ENCODE data around the gene PHLDA1.
"Not testable (repeated sequence)": the region's sequence is repeated elsewhere in the genome, so short reads cannot be mapped to it uniquely, and the experiment has no call there.

PHLDA1 gene

GRCh38 chr12:75983851-75984250 is 47.7 kb downstream of the PHLDA1 start:
- not testable (repeated sequence) for H2AFZ ChIP-seq (ENCODE audit: low read depth, low read length); H3K9me3 ChIP-seq (ENCODE audit: low read length); H3K4me3 ChIP-seq (ENCODE audit: low read length); H3K36me3 ChIP-seq (ENCODE audit: insufficient read depth, low read length); H3K27me3 ChIP-seq (ENCODE audit: insufficient read depth, low read length)
- H3K4me1 ChIP-seq (ENCODE audit: insufficient read depth, low read length) = peaks cover 19% of the 10 kb centered on the region

GRCh38 chr12:75982979-75983660 is 48.5 kb downstream of the PHLDA1 start:
- Histone ChIP-seq H3K4me1 (ENCODE audit: insufficient read depth, low read length) (peaks cover 27% of the 10 kb centered on the region), H2AFZ (ENCODE audit: low read depth, low read length) (no peak overlapping the region), H3K36me3 (ENCODE audit: insufficient read depth, low read length) (no peaks in the 10 kb centered on the region), H3K4me3 (ENCODE audit: low read length) (no peak overlapping the region), H3K27me3 (ENCODE audit: insufficient read depth, low read length) (no peaks in the 10 kb centered on the region), H3K9me3 (ENCODE audit: low read length) (no peaks in the 10 kb centered on the region)

DNA sequence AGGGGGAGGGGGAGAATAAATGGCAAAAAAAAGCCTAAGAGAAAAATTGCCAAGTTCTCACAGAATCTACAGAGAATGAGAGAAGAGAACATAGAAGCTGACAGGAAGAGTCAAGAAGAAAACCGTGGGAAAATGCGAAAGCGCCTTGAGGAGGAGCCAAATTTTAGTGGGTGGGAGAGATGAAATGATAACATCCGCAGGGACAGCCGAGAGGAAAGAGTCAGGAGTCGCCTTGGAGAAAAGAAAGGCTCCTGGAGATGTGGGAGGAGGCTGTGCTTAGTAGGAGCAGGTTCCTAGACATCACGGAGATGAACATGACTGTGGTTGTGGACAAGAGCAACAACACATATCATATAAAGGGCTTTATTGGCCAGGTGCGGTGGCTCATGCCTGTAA is 49.4 kb downstream of the PHLDA1 start:
- H3K9me3 ChIP-seq (ENCODE audit: low read length) = no peaks in the 10 kb centered on the region
- no peak overlapping the region for H3K4me3 ChIP-seq (ENCODE audit: low read length)
- H3K4me1 ChIP-seq (ENCODE audit: insufficient read depth, low read length) = peaks cover 34% of the 10 kb centered on the region
- no peaks in the 10 kb centered on the region for H3K36me3 ChIP-seq (ENCODE audit: insufficient read depth, low read length)
- no peaks in the 10 kb centered on the region for H3K27me3 ChIP-seq (ENCODE audit: insufficient read depth, low read length)
- H2AFZ ChIP-seq (ENCODE audit: low read depth, low read length) = no peak overlapping the region

DNA sequence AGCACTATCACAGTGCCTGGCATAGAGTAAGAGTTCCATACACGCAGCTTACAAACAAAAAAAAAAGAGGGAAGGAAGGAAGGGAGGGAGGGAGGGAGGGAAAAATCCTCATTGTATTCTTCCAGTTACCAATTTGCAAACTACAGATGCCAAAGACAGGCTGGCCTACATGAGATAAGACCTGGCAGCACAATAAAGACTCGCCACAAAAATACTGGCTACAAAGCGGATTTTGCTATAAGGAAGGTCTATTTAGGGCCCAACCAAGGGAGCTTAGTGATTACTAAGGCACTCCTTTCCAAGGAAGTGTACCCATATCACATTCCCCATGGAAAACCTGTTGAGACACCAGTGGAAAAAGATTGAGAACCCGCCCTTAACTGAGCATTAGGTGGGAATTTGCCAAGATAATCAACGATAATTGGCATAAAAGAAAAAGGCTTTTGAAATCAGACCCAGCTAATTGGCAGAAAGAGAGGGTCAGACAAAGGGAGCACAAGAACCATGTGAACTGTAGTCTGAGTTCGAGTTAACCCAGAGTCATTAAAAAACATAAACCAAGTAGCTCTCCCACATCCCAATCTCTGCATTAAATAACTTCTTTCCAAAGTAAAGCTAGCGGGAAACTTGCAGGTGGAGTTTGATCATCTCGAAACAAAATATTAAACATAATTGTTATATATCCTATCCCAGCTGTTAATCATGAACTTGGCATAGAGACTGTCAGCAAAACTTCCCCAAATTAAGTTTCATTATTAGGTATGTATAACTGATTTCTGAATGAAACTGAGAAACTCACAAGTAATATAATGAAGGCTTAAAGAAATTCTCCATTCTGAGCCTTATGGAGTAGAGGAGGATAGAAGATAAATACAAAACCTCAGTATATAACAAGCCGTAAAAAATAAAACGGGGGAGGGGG is 50.1 kb downstream of the PHLDA1 start:
- Histone ChIP-seq H3K4me3 (ENCODE audit: low read length) (no peak overlapping the region), H3K36me3 (ENCODE audit: insufficient read depth, low read length) (no peaks in the 10 kb centered on the region), H3K9me3 (ENCODE audit: low read length) (no peaks in the 10 kb centered on the region), H3K27me3 (ENCODE audit: insufficient read depth, low read length) (no peaks in the 10 kb centered on the region), H2AFZ (ENCODE audit: low read depth, low read length) (no peak overlapping the region), H3K4me1 (ENCODE audit: insufficient read depth, low read length) (peaks cover 37% of the 10 kb centered on the region)

- Histone ChIP-seq H3K4me3 (ENCODE audit: low read length) (no peak overlapping the region), H3K4me1 (ENCODE audit: insufficient read depth, low read length) (peaks cover 45% of the 10 kb centered on the region), H3K27me3 (ENCODE audit: insufficient read depth, low read length) (no peaks in the 10 kb centered on the region), H3K36me3 (ENCODE audit: insufficient read depth, low read length) (no peaks in the 10 kb centered on the region), H2AFZ (ENCODE audit: low read depth, low read length) (no peak overlapping the region), H3K9me3 (ENCODE audit: low read length) (no peaks in the 10 kb centered on the region)
These were observed 52.4 kb downstream of the PHLDA1 start for GRCh38 chr12:75979181-75979580.

DNA sequence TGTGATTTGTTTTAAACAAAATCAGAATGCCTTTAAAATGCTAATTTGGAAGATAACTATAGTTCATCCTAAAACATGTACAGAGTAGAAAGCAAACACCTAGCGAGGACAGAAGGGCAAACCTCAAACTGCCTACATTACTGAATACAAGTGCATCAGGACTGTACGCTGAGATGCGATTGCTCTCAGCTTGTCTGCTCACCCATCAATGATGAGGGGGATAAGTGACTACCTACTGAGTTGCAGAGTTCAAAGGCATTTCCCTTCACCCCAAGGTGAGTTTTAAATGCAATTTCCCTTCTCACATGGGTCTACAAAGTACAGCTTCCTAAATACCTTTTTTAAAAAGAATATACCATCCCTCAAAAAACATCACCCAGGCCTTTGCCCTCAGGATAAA is 52.9 kb downstream of the PHLDA1 start:
- no peaks in the 10 kb centered on the region for H3K9me3 ChIP-seq (ENCODE audit: low read length)
- H2AFZ ChIP-seq (ENCODE audit: low read depth, low read length) = peak overlapping the region; percentile 7
- H3K36me3 ChIP-seq (ENCODE audit: insufficient read depth, low read length) = no peaks in the 10 kb centered on the region
- no peaks in the 10 kb centered on the region for H3K27me3 ChIP-seq (ENCODE audit: insufficient read depth, low read length)
- peaks cover 45% of the 10 kb centered on the region for H3K4me1 ChIP-seq (ENCODE audit: insufficient read depth, low read length)
- no peak overlapping the region for H3K4me3 ChIP-seq (ENCODE audit: low read length)

GRCh38 chr12:75977952-75978671 is 53.5 kb downstream of the PHLDA1 start:
- peak overlapping the region; percentile 7 for H2AFZ ChIP-seq (ENCODE audit: low read depth, low read length)
- H3K4me3 ChIP-seq (ENCODE audit: low read length) = peak overlapping the region; percentile 12
- H3K36me3 ChIP-seq (ENCODE audit: insufficient read depth, low read length) = no peaks in the 10 kb centered on the region
- peaks cover 45% of the 10 kb centered on the region for H3K4me1 ChIP-seq (ENCODE audit: insufficient read depth, low read length)
- H3K9me3 ChIP-seq (ENCODE audit: low read length) = no peaks in the 10 kb centered on the region
- H3K27me3 ChIP-seq (ENCODE audit: insufficient read depth, low read length) = no peaks in the 10 kb centered on the region

DNA sequence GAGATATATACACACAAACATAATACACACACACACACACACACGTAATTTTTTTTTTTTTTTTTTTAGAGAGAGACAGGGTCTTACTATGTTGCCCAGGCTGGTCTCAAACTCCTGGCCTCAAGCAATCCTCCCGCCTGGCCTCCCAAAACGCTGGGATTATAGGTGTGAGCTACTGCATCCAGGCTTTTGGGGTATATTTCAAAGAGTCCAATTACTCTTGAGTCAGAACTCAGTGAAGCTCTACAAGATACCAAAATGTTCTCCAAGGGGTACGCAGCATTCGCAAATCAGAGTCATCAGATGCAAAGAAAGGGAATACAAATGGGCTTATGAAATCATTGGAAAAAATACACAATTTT is 54.0 kb downstream of the PHLDA1 start:
- H3K9me3 ChIP-seq (ENCODE audit: low read length) = no peaks in the 10 kb centered on the region
- H3K4me3 ChIP-seq (ENCODE audit: low read length) = no peak overlapping the region
- peak overlapping the region; percentile 7 for H2AFZ ChIP-seq (ENCODE audit: low read depth, low read length)
- H3K36me3 ChIP-seq (ENCODE audit: insufficient read depth, low read length) = no peaks in the 10 kb centered on the region
- H3K4me1 ChIP-seq (ENCODE audit: insufficient read depth, low read length) = peaks cover 45% of the 10 kb centered on the region
- H3K27me3 ChIP-seq (ENCODE audit: insufficient read depth, low read length) = no peaks in the 10 kb centered on the region

DNA sequence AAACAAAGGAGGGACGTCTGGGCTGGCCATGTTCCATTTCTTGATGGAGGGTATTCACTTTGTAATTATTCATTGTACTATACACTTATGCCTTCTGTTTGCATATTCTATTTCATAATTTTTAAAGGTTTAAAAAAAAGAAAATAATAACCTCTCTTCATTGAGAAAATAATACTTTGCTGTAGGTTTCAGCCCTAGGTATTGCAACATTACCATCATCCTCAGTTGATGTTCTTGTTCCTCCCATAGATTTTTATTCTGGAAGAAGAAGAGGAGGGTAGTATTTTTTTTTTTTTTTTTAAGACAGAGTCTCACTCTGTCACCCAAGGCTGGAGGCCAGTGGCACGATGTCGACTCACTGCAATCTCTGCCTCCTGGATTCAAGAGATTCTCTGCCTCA is 54.7 kb downstream of the PHLDA1 start:
- H3K4me3 ChIP-seq (ENCODE audit: low read length) = no peak overlapping the region
- H3K4me1 ChIP-seq (ENCODE audit: insufficient read depth, low read length) = peaks cover 45% of the 10 kb centered on the region
- H3K9me3 ChIP-seq (ENCODE audit: low read length) = no peaks in the 10 kb centered on the region
- no peaks in the 10 kb centered on the region for H3K27me3 ChIP-seq (ENCODE audit: insufficient read depth, low read length)
- H2AFZ ChIP-seq (ENCODE audit: low read depth, low read length) = no peak overlapping the region
- H3K36me3 ChIP-seq (ENCODE audit: insufficient read depth, low read length) = no peaks in the 10 kb centered on the region

DNA sequence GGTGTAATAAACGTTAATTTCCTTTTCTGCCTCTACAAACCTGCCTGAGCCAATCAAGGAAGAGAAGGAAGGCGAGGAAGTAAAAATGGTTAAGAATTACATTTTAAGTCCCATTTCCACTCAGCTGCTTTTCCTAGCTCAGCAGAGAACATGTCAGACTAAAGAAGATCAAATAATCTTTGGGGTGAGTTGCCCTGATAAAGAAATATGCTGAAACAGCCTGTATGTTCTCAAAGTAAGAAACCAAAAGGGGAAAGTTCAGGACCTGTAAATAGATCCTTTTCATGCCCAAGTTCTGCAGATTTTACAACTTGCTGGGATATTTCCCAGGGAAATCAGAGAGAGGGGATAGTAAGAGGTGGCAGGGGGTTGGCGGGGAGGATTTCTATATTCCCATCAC is 55.5 kb downstream of the PHLDA1 start:
- peak overlapping the region; percentile 19 for H2AFZ ChIP-seq (ENCODE audit: low read depth, low read length)
- H3K4me1 ChIP-seq (ENCODE audit: insufficient read depth, low read length) = peaks cover 45% of the 10 kb centered on the region
- no peaks in the 10 kb centered on the region for H3K9me3 ChIP-seq (ENCODE audit: low read length)
- no peaks in the 10 kb centered on the region for H3K27me3 ChIP-seq (ENCODE audit: insufficient read depth, low read length)
- no peak overlapping the region for H3K4me3 ChIP-seq (ENCODE audit: low read length)
- no peaks in the 10 kb centered on the region for H3K36me3 ChIP-seq (ENCODE audit: insufficient read depth, low read length)

GRCh38 chr12:75975702-75976101 is 55.9 kb downstream of the PHLDA1 start:
- peak overlapping the region; percentile 19 for H2AFZ ChIP-seq (ENCODE audit: low read depth, low read length)
- H3K9me3 ChIP-seq (ENCODE audit: low read length) = no peaks in the 10 kb centered on the region
- peaks cover 45% of the 10 kb centered on the region for H3K4me1 ChIP-seq (ENCODE audit: insufficient read depth, low read length)
- no peak overlapping the region for H3K4me3 ChIP-seq (ENCODE audit: low read length)
- H3K36me3 ChIP-seq (ENCODE audit: insufficient read depth, low read length) = no peaks in the 10 kb centered on the region
- H3K27me3 ChIP-seq (ENCODE audit: insufficient read depth, low read length) = no peaks in the 10 kb centered on the region
